Activated CD8-positive, alpha-beta memory T cell treated with anti-CD3 and anti-CD28 coated beads, Interleukin-2, amount 10 ng/mL, durations not matched to agents 7 days and 5 days (primary cell): ENCODE results near the gene PRPF40B. TPM values are rescaled to one million over a fixed set of nuclear protein-coding genes. Genes with fewer than 3 reads are reported as not detected.

ENCODE experiments used
- ATAC-seq: fragments of 150-1000 bp; cut with Tn5 transposase; one replicate; pipeline ENCODE4 v1.10.0; 2021; ENCODE audit warnings: moderate library complexity
- CTCF ChIA-PET: fragments of 350-600 bp; sonication (Branson Sonifier 250); formaldehyde crosslinking; loops from one replicate; lab custom pipeline; 2021; ENCODE audit warnings: antibody characterized with exemption; lab: Charles Lee
- DNase-seq: peaks from one replicate; pipeline ENCODE4 v3.0.0-alpha.2; 2020
- H3K27ac Mint-ChIP-seq: one replicate; pipeline ENCODE4 v1.8.0; 2021; ENCODE audit warnings: mild to moderate bottlenecking, mixed read lengths
- H3K27me3 Mint-ChIP-seq: one replicate; pipeline ENCODE4 v1.8.0; 2021; ENCODE audit warnings: mixed read lengths
- H3K36me3 Mint-ChIP-seq: one replicate; pipeline ENCODE4 v1.8.0; 2021; ENCODE audit warnings: mild to moderate bottlenecking, mixed read lengths
- H3K4me1 Mint-ChIP-seq: one replicate; pipeline ENCODE4 v1.8.0; 2021; ENCODE audit warnings: mixed read lengths
- H3K4me3 Mint-ChIP-seq: one replicate; pipeline ENCODE4 v1.8.0; 2021; ENCODE audit warnings: mild to moderate bottlenecking, moderate library complexity, mixed read lengths
- H3K9me3 Mint-ChIP-seq: one replicate; pipeline ENCODE4 v1.8.0; 2022; ENCODE audit warnings: low read depth, mixed read lengths
- total RNA-seq, 2 experiments: library from RNA; stranded (reverse); gene quantifications; one replicate each; pipeline ENCODE4 v1.2.3, GENCODE V29; 2021

Gene PRPF40B
- total RNA-seq, 2 experiments from 2014 or later, result 7.8 to 15.2 TPM

DNA sequence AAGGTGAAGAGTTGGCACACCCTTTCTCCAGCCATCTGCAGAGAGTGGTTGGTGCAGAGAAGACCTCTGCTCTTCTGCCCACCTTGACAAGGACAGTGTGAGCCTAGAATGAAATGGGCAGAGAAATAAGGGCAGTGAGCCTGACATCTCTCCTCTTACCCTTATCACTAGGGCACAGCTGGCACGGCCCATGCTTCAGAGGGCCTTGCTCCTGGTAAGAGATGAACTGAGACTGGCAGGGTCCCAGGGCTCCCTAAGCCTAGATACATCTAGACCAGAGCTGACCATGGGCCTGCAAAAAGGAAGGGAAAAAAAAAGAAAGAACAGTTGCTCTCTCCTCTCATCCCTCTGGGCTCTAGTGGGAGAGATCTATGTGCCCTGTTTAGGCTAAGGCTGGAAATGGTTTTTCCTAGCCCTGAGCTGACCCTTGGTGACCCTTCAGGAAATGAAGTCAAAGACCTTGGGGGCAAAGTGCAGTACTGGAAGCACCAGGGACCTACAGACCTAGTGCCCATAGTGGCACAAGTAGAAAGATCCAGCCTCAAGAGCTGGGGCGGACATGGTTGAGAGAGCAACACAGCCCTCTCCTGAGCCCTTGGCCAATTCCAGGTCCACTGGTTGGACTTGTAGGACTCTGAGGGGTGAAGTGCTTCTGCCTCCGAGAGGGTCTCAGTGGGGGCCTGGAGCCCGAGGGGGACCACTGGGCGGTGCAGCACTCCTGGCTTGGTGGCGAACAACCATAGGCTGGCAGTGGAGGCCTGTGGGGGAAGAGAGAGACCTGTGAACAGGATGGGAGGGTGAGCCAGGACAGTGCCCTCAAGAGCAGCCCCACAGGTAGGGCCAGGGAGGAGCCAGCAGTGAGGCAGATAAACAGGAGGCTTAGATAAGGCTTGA is 22.0 kb downstream of the PRPF40B start:
- no peaks in the 10 kb centered on the region for H3K27me3 Mint-ChIP-seq
- no peak for DNase-seq
- peaks cover 2% of the 10 kb centered on the region for H3K36me3 Mint-ChIP-seq
- peaks cover 14% of the 10 kb centered on the region for H3K4me1 Mint-ChIP-seq
- H3K4me3 Mint-ChIP-seq, result no peak overlapping the region
- ATAC-seq, result no peak
- CTCF ChIA-PET, result interaction anchor here (0.8 to 6.4 kb wide), 23 partner anchors 8 to 283 kb away, joined by 3 to 174 read pairs (median 5); partner anchors contain the start of genes FMNL3, PRPF40B and TMBIM6
- peak overlapping the region; percentile 52 for H3K27ac Mint-ChIP-seq
- no peaks in the 10 kb centered on the region for H3K9me3 Mint-ChIP-seq

DNA sequence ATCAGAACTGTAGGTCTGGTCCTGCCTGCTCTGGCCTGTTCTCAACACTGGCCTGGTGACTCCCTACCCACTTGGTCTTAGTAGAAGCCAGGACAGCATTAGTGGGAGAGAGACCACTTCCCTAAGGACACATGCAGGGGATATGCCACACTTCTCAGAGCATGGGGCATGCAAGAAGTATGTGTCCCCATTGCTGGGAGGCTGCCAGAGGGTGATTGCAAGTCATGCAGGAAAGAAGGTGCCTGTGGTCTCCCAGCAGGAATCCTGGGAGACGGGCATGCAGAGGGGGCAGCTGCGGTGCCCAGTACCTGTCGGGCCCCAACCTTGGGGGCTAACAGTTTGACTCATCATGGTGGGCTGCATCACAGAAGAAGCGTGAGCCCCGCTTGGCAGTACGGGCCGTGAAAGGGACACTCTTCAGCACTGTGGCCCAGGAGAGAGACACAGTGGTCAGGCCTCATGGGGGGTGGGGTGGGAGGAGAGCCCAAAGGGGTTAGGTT is 23.0 kb downstream of the PRPF40B start:
- peaks cover 2% of the 10 kb centered on the region for H3K36me3 Mint-ChIP-seq
- H3K4me1 Mint-ChIP-seq, result peaks cover 14% of the 10 kb centered on the region
- no peaks in the 10 kb centered on the region for H3K27me3 Mint-ChIP-seq
- DNase-seq (no peak), ATAC-seq (no peak)
- no peak overlapping the region for H3K27ac Mint-ChIP-seq
- H3K4me3 Mint-ChIP-seq, result no peak overlapping the region
- no peaks in the 10 kb centered on the region for H3K9me3 Mint-ChIP-seq
- CTCF ChIA-PET, result interaction anchor here (0.7 to 6.4 kb wide), 5 partner anchors 9 to 61 kb away, joined by 4 to 174 read pairs (median 17); partner anchors contain the start of gene FMNL3

DNA sequence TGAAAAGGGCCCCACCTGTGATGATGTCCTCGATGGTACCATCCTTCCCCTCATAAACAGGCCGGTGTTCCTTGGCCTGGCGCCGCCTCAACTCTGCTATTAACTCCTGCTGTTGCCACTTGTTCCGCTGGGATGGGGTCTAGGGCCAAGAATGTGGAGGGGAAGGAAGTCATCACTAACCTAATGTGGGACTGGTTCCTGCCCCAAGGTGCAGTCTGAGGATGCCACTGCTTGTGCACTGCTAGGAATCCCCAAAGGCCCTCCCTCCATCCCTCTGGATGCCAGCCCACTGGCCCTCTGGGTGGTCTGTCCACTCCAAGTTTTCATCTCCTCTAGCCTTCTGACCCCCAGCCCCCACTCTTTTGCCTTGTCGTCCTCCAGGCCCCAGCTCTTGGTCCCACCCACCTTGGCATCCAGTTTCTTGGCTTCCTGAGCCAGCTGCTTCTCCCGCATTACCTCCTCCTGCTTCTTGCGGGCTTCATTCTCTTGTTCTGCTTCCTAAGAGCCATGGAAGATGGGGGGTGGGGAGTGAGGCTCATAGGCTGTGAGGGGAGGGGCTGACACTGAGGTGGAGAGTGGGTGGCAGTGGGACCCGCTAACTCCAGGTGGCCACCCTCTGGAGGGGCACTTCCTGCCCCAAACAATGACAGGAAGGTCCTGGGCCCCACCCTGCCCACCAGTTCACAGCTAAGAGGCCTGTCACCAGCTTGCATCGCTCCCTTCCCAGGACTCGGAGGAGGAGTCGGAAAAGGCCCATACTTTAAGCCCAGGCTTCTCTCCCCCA is 23.7 kb downstream of the PRPF40B start:
- ATAC-seq (no peak), DNase-seq (no peak)
- no peak overlapping the region for H3K4me3 Mint-ChIP-seq
- H3K4me1 Mint-ChIP-seq, result peaks cover 14% of the 10 kb centered on the region
- H3K9me3 Mint-ChIP-seq, result no peaks in the 10 kb centered on the region
- H3K27me3 Mint-ChIP-seq, result no peaks in the 10 kb centered on the region
- CTCF ChIA-PET, result interaction anchor here (2.0 to 4.2 kb wide), 5 partner anchors 10 to 61 kb away, joined by 6 to 44 read pairs (median 12); partner anchors contain the start of genes FMNL3 and PRPF40B
- no peak overlapping the region for H3K27ac Mint-ChIP-seq
- peaks cover 2% of the 10 kb centered on the region for H3K36me3 Mint-ChIP-seq

DNA sequence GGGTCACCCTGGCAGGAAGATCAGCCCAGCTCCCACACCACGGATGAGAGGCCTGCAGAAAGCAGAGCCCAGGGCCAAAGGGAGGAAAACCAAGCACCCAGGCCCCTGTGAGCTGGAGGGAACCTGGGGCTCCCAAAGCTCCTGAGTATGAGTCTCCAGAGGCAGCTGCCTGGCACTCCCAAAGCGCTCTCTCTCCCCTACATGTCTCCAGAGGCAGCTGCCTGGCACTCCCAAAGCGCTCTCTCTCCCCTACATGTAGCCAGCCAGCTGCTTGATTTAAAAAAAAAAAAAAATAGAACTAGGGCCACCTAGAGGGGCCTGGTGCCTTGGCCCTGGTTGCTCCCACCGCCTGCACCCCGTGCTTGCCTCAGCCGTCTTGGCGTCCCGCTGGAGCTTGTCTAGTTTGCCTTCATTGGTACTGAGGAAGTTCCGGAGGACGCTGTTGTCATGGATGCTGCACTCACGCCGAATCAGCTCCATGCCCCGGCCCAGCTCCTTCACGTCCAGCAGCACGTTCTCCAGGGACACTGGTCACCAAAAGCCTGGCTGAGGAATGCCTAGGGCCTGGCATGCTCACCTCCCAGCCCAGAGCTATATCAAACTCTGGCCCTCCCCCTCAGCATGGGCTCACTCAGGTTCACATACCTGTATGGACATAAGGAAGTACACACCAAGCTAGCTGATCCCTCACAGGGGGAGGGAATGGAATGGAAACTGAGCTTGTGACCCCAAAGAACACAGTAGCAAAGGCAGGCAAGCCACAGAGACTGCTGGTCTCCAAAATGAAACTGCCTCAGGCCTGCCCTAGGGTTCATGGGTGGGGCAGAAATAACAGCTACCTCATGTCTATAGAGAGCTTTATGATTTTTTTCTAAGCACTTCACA is 24.7 kb downstream of the PRPF40B start:
- H3K9me3 Mint-ChIP-seq, result no peaks in the 10 kb centered on the region
- no peaks in the 10 kb centered on the region for H3K27me3 Mint-ChIP-seq
- no peak overlapping the region for H3K4me3 Mint-ChIP-seq
- DNase-seq (no peak), ATAC-seq (no peak)
- H3K27ac Mint-ChIP-seq, result peak overlapping the region; percentile 73
- CTCF ChIA-PET, result interaction anchor here (0.6 to 4.2 kb wide), 12 partner anchors 10 to 130 kb away, joined by 3 to 44 read pairs (median 6); partner anchors contain the start of genes FMNL3 and PRPF40B
- H3K4me1 Mint-ChIP-seq, result peaks cover 14% of the 10 kb centered on the region
- H3K36me3 Mint-ChIP-seq, result peaks cover 2% of the 10 kb centered on the region

DNA sequence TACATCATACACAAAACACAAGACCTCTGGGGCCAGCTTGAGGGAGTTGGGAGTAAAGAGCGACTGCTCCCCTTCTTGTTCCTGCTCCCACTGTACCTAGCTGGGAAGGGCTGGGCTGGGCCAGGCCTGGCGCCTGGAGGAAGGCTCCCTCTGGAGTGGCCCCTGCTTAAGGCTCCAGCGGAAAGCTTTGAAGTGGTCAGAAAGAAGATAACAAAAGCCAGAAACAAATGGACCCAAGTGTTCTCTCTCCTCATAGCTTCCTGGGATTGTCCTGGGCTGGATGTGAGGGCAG is 25.3 kb downstream of the PRPF40B start:
- ATAC-seq (no peak), DNase-seq (no peak)
- peaks cover 4% of the 10 kb centered on the region for H3K36me3 Mint-ChIP-seq
- CTCF ChIA-PET, result interaction anchor here (0.6 to 4.2 kb wide), 12 partner anchors 10 to 129 kb away, joined by 3 to 44 read pairs (median 6); partner anchors contain the start of genes FMNL3 and PRPF40B
- H3K4me1 Mint-ChIP-seq, result peaks cover 14% of the 10 kb centered on the region
- H3K9me3 Mint-ChIP-seq, result no peaks in the 10 kb centered on the region
- no peaks in the 10 kb centered on the region for H3K27me3 Mint-ChIP-seq
- peak overlapping the region; percentile 51 for H3K27ac Mint-ChIP-seq
- no peak overlapping the region for H3K4me3 Mint-ChIP-seq

DNA sequence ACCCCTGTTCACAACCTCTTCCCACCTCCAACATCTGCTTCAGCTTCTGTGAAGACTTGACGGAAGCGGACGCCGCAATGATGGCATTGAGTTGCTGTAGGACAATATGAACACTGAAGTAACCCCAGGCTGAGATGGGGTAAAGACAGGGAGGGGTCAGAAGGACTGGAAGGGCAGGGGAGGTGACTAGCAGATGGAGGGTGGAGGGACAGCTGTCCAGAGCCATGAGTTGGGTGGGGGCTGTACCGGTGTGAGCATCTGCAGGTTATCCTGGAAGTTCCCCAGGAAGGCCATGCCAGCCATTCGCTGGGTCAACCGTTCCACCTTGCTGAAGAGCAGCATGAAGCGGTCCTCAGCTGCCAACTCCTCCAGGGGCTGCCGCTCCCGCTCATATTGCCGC is 26.1 kb downstream of the PRPF40B start:
- no peak overlapping the region for H3K4me3 Mint-ChIP-seq
- no peaks in the 10 kb centered on the region for H3K27me3 Mint-ChIP-seq
- CTCF ChIA-PET, result interaction anchor here (1.8 to 4.2 kb wide), 4 partner anchors 12 to 58 kb away, joined by 8 to 44 read pairs (median 14); partner anchors contain the start of gene FMNL3
- ATAC-seq (no peak), DNase-seq (no peak)
- H3K27ac Mint-ChIP-seq, result peak overlapping the region; percentile 51
- H3K9me3 Mint-ChIP-seq, result no peaks in the 10 kb centered on the region
- peaks cover 5% of the 10 kb centered on the region for H3K36me3 Mint-ChIP-seq
- H3K4me1 Mint-ChIP-seq, result peaks cover 14% of the 10 kb centered on the region

DNA sequence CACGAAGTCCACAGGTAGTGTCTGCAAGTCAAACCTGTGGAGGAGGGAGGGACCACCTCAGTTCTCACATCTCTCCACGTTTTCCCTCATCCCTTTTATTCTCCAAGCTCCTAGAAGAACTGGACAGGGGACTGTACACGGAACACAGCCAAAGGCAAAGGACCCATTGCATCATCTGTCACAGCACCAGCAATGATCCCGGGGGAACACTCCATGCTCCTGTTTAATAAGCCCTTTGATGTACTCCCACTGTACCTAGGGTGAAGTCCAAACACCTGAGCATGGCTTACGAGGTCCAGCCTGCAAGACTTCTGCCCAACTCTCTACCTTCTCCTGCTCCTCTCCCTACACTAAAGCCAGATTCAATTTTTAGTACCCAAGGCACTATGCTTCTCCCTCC is 26.5 kb downstream of the PRPF40B start:
- no peaks in the 10 kb centered on the region for H3K27me3 Mint-ChIP-seq
- H3K4me1 Mint-ChIP-seq, result peaks cover 10% of the 10 kb centered on the region
- H3K4me3 Mint-ChIP-seq, result no peak overlapping the region
- peaks cover 6% of the 10 kb centered on the region for H3K36me3 Mint-ChIP-seq
- ATAC-seq (no peak), DNase-seq (no peak)
- CTCF ChIA-PET, result interaction anchor here (3.4 to 4.2 kb wide), 2 partner anchors 49 to 58 kb away, joined by 12 to 44 read pairs; partner anchors contain the start of gene FMNL3
- H3K9me3 Mint-ChIP-seq, result no peaks in the 10 kb centered on the region
- peak overlapping the region; percentile 3 for H3K27ac Mint-ChIP-seq

DNA sequence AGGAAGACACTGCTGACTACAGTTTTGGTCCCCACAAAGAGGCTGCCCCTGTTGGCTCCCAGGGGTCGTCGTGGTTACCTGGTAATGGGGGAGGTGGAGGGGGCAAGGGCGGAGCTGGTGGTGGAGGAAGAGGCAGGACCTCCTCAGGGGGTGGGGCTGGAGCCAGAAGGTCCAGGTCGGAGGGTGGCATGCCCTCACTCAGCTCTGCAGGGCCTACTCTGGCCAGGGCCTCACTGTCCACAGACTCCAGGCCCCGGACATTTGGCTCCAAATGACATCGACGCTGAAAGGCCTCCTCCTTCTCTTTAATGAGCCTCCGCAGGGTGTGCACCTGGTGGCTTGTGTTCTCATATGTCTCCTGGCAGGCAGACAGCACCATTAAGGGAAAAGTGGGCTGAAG is 28.5 kb downstream of the PRPF40B start:
- Mint-ChIP-seq H3K27me3 (no peaks in the 10 kb centered on the region), H3K36me3 (peaks cover 9% of the 10 kb centered on the region), H3K9me3 (no peaks in the 10 kb centered on the region), H3K4me3 (no peak overlapping the region), H3K27ac (no peak overlapping the region), H3K4me1 (peaks cover 11% of the 10 kb centered on the region)
- no peak for DNase-seq
- no peak for ATAC-seq
- CTCF ChIA-PET, result interaction anchor here (0.8 to 1.8 kb wide), 5 partner anchors 12 to 54 kb away, joined by 3 to 5 read pairs (median 4); partner anchors contain the start of gene PRPF40B

DNA sequence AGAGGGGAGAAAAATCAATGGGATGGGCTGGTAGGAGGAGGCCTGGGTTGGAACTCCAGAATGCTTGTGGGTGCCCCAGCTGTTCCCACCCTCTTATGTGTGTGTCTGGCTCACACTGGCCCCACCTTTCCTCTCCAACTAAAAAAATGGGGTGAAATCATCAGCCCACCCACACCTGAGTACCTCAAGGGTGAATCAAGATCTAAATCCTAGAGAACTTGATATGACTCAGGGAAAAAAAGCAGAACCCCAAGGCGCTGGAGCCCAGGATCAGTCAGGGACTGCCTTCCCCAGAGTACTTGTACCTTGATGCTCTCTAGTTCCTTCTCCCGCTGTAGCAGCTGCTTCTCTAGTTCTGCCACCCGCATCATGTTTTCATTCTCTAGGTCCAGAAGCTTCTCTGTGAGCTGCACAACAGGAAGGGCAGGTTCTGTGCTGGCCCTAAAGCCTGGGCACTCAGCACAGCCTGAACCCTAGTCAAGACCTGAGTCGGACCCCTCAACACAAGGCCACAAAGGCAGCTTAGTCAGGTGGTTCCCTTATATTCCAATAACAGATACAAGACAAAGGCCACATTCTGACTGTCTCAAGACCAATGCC is 29.7 kb downstream of the PRPF40B start:
- CTCF ChIA-PET, result interaction anchor here (1.1 to 2.2 kb wide), 5 partner anchors 8 to 30 kb away, joined by 3 to 8 read pairs (median 5); partner anchors contain the start of gene PRPF40B
- Mint-ChIP-seq H3K4me1 (peaks cover 11% of the 10 kb centered on the region), H3K4me3 (no peak overlapping the region), H3K27ac (no peak overlapping the region), H3K36me3 (peaks cover 14% of the 10 kb centered on the region), H3K9me3 (no peaks in the 10 kb centered on the region), H3K27me3 (no peaks in the 10 kb centered on the region)
- no peak for DNase-seq
- no peak for ATAC-seq

DNA sequence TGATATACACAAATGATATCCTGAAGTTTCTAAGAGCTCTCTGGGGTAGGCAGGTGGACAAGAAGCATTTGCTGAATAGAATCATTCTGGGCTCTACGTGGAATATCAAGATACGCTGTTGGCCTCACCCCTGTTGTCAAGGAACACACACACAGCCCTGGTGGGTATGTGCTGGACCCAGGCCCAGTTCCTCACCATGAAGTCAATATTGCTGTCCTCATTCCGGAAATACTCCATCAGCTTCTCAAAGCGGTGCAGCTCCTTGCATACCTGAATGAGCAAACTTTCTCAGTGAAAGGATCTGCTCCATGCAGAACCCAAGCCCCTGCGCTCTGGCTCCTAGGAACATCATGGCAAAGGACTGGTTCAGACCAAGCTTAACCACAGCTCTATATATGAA is 31.4 kb downstream of the PRPF40B start:
- H3K4me1 Mint-ChIP-seq, result peaks cover 4% of the 10 kb centered on the region
- no peak overlapping the region for H3K27ac Mint-ChIP-seq
- H3K36me3 Mint-ChIP-seq, result peaks cover 16% of the 10 kb centered on the region
- CTCF ChIA-PET, result interaction anchor here (0.7 to 2.6 kb wide), 9 partner anchors 10 to 54 kb away, joined by 3 to 13 read pairs (median 5); partner anchors contain the start of gene PRPF40B
- H3K9me3 Mint-ChIP-seq, result no peaks in the 10 kb centered on the region
- no peak for ATAC-seq
- no peaks in the 10 kb centered on the region for H3K27me3 Mint-ChIP-seq
- H3K4me3 Mint-ChIP-seq, result no peak overlapping the region
- DNase-seq, result no peak

DNA sequence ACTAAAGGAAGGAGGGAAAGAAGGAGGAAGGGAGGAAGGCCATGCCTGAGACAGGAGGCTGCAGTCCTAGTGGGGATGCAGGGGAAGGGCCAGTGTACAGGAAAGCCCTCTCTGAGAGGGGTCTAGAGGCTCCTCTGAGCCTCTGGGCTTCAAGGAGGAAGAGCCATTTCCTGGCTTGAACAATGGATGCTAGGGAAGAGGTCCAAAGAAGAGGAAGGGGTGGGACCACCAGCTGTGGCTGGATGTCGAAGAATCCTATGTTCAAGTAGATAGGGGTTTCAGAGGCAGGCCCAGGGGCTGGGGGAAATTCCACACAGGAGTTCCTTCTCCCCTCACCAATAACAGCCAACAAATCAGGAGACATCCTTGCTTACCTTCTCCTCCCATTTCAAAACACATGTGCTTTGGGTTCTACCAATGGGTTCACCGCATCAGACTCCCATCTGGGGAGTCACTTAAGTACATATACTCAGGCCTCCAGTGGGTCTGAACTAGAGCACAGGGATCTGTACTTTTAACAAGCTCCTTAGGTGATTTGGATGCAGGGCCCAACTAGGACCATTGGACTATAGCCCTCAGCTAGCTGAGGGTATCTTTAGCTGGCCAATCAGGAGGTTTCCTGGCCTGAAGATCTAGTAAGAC is 32.4 kb downstream of the PRPF40B start:
- H3K27me3 Mint-ChIP-seq, result no peaks in the 10 kb centered on the region
- DNase-seq (no peak), ATAC-seq (no peak)
- H3K27ac Mint-ChIP-seq, result no peak overlapping the region
- no peaks in the 10 kb centered on the region for H3K9me3 Mint-ChIP-seq
- peaks cover 20% of the 10 kb centered on the region for H3K36me3 Mint-ChIP-seq
- CTCF ChIA-PET, result interaction anchor here (0.9 to 3.8 kb wide), 5 partner anchors 10 to 51 kb away, joined by 3 to 14 read pairs (median 3); partner anchors contain the start of gene FMNL3
- H3K4me3 Mint-ChIP-seq, result no peak overlapping the region
- peaks cover 8% of the 10 kb centered on the region for H3K4me1 Mint-ChIP-seq
